Activated CD4-positive, alpha-beta T cell treated with anti-CD3 and anti-CD28 coated beads for 24 hours (primary cell): ENCODE data around the gene MTERF4.
A peak's percentile ranks its signal among the peaks of the same experiment; 100 is the strongest.

Source experiments
- DNase-seq, 2 donors: peaks; one replicate each; pipeline ENCODE4 v3.0.0-alpha.2; 2020; ENCODE audit warnings: low read depth in 2 of 2

The MTERF4 gene, protein sequence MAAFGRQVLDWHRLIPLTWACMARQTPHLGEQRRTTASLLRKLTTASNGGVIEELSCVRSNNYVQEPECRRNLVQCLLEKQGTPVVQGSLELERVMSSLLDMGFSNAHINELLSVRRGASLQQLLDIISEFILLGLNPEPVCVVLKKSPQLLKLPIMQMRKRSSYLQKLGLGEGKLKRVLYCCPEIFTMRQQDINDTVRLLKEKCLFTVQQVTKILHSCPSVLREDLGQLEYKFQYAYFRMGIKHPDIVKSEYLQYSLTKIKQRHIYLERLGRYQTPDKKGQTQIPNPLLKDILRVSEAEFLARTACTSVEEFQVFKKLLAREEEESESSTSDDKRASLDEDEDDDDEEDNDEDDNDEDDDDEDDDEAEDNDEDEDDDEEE

DNA sequence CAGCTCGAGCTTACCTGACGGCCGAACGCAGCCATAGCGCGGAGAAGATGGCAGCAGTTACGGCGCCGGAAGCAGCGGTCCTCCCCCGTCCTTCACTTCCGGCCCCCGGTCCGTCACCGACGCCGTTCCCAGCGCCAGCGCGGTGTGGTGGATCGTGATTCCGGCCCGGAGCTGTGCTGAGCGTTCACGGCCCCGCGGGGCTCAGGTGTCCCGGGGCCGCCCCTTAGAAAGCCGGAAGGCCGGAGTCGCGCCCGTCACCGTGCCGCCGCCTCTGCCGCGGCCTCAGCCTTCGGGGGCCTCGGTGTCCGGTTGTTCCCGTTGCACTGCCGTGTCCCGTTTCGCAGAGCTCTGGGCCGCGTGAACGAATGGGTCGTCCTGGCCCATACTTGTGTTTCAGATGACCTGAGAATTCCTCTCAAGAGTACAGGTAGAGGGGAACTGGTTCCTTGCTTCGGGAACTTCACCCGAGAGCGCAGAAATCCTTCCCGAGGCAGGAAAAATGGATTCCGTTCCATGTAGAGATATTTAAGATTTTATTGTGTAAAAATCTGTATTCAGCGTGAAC is at the start of gene MTERF4:
Gene MTERF4, minus strand, starts transcription at position 49 of the 565 bp plus-strand sequence. Its CDS starts 14 bp downstream, at position 35.
- peak; percentile 78 to 84 for DNase-seq

DNA sequence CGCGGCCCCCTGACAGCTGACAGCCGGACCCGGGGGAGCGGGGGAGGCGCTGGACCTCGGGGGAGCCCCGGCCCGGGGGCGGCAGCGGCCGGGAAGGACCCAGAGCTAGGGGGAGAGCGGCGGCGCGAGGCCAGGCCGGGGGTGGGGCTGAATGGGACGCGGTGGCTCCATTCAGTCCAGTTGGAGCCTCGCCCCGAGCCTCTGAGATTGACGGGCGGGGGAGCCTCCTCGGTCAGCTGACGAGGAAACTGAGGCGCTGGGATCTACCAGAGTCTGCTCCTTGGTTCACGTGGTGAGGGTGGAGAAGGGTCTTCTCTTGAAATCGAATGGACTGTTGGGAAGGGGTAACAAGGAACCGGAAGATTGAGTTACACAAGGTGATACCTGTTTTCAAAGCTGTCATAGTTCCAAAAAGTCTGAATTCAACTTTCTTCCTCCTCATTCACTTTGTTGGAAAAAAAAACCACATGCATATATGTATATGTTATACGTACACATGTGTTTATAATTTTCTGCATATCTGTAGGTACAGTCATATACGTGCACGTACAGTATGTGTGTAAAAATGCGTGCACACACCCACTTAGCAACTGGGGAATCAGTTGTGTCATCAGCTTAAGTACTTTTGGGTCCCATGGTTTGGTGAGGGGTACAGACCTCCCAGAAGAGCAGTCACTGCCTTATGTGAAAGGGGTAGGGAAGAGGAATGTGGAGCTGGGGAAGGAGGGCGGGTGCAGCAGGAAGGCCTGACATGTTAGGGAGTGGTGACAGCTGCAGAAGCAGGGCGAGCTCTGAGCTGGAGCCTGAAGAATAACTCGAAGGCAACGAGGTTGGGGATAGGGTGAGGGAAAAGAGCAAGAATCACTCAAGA is 48.8 kb upstream of the MTERF4 start:
- DNase-seq = no peak

DNA sequence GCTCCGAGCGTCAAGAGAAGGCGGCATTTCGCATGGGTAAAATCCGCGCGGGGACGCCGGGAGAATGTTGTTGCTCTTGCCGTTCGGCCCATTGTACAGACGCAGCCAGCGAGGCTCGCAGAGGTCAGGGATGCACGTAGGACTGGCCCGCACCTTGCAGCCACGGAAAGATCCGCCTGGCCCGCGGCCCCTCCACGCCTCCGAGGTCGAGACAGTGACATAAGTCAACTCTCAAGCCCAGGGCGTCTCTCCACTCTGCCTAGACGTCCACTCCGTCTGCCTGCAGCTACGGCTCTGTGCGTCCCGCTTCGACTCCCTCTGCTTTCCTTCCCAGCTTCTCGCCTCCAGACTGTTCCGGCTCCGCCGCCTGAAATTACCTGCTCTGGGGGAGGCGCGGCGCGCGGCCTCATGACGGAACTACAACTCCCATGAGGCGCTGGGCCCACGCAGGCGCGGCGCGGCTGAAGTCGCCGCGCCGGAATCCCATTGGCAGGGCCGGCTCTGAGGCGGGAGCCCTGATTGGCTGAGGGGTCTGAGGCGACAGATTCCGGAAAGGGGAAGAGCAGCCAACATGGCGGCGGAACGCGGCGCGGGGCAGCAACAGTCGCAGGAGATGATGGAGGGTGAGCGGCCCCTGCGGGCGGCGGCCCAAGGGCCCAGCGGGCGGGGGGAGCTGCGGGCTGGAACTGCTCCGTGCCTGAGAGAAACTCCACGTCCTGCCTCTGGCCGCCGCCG is 48.0 kb upstream of the MTERF4 start, which contains the start of gene PPP1R7:
Gene PPP1R7, plus strand, starts transcription at position 543 of the 735 bp plus-strand sequence. Its CDS starts 29 bp downstream, at position 572.
- DNase-seq = peak; percentile 88 to 92

DNA sequence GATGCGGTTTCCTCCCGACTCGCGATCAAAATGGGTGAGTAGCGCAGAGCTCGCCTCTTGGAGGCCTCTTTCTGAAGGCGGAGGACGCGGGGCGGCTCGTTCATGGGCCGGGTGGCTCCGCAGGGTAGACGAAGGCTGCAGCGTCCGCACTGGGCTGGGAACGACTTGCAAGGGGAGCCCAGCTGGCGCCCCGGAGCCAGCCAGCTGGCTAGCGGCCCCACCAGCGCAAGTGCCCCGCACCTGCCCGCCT is 47.5 kb upstream of the MTERF4 start:
- DNase-seq = no peak

DNA sequence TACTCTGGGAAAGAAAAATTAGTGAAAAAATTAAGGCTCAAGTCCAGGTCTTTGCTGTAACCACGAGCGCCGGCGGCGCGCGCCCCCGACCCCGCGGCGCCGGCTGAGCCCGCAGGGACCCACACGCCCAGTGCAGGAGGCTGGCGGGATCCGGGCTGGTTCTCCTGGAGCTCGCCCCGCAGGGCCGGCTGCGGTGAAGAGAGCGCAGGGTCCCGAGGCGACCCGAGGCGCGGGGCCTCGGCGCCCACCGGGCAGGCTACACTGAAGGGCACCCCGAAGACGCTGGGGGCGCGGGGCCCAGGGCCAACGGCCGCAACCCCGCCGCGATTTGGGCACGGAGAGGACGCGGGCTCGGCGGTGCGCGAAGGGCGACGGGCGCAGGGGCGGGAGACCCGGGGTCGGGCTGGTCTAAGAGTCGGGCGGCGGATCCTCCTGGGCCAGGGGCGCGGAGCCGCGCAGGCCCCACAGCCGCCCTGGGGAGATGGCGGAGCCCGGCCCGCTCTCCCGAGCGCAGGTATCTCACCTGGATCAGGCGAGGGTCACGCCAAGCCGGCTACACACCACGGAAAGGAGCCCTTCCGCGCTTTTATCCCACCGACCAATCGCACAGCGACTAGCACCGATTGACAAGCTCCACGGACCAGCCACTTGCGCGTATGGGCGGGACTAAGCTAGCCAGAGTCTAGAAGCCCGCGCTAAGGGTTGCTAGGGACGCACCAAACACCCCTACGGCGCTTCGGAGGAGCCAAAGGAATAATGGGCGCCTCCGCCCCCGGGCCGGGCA is 47.0 kb upstream of the MTERF4 start, which contains the start of gene PASK:
Gene PASK, minus strand, starts transcription at position 582 of the 784 bp plus-strand sequence. CDS start 6,440 bp downstream, outside the sequence.
- DNase-seq = peak; percentile 84 to 91

DNA sequence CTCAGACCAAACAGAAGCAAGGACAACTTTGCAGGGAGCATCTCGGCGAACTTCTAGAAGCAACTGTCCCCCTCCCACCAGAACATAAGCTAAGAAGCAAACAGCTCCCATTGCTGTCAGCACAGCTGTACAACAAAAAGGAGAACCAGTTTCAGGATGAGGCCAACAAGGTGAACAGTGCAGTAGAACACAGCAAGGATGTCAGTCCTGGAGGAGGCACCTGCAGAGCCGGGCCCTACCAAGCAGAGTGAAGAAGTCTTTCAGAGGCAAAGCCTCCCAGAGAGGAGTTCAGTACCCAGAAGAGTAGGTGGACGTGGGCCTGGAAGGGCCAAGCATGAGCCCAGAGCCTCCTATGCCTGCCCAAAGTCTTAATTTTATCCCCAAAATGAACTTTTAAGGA is 46.2 kb upstream of the MTERF4 start:
- no peak for DNase-seq

DNA sequence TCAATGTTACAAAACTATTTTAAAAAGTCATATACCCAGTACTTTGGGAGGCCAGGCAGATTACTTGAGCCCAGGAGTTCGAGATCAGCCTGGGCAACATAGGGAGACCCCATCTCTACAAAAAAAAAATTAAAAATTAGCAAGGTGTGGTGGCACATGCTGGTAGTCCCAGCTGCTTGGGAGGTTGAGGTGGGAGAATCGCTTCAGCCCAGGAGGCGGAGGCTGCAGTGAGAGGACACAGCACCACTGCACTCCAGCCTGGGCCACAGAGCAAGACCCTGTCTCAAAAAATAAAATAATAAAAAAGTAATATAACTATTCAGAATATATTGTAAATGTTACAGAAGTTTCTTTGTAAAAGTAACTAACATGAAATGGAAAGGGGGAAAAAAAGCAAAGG is 45.2 kb upstream of the MTERF4 start:
- DNase-seq = no peak

DNA sequence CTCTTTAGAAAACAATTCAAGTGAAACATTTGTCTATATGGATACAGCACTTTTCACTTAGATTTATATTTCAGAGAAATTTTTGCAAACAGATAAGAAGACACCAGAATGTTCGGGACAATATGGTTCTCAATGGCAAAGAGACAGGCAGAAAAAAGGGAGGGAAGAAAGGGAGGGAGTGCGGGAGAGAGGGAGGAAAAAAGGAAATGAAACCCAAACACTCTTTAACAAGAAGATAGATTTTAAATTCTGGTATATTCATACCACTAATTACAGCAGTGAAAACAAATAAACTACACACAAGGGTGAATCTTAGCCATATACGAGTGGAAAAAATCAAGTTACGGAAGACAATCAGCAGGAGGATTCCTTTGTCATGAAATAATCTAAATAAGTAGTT is 44.2 kb upstream of the MTERF4 start:
- no peak for DNase-seq

DNA sequence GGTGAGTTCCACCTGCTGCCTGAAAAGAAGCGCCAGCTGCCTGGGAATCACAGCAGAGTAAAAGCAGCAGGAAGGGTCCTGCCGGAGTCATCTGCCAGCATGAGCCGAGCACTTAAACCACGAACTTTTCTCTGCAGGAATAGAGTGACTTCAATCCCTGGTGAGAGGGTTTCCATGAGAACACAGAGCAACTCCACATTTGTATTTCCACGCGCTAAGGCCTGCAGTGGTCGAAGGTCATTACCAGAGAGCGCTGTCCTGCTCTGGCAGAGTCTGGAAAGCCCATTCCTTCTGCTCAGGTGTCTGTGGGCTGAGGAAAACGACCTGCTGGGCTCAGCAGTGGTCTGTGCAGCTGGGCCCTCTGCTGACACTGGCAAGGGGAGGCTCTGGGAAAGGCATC is 40.5 kb upstream of the MTERF4 start:
- DNase-seq = no peak

DNA sequence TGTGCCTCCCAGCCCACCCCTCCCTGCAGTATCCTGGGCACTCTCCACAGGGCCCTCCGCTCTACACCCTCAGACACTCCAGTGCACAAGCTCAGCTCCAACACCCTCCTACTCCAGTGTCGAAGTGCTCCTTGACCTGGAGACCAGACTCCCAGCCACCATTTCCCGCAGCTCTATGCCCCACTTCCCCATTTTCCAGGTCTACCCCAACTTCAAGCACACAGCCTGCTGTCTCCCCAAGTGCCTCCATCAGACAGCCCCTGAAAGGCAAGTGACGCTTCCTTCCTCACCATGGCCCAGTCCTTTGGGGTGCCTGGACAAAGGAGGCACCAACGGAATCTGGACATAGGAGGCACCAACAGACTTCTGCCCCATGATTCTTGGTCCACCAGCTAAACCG is 40.0 kb upstream of the MTERF4 start:
- no peak for DNase-seq

DNA sequence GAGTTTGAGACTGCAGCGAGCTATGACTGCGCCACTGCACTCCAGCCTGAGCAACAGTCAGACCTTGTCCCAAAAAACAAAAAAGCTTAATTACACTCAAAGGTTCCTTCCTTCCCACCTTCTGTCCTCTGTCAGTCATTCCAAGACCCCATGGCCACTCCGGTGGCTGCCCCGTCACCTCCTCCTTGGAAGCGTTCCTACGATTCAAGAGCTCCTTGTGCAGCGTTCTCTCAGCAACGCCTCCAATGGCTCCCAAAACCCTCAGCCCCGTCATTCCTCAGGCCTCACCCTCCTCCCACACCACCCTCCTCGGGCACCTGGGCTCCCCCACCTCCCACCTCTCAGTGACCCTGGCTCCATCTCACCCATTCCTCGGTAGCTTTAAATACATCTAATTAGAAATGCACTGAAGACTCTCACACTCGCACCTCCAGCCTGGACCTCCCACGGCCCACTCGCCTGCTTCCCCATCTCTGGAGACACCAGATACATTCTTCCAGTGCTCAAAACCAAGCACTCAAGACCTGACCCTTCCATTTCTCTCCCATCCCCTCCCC is 39.2 kb upstream of the MTERF4 start:
- no peak for DNase-seq

DNA sequence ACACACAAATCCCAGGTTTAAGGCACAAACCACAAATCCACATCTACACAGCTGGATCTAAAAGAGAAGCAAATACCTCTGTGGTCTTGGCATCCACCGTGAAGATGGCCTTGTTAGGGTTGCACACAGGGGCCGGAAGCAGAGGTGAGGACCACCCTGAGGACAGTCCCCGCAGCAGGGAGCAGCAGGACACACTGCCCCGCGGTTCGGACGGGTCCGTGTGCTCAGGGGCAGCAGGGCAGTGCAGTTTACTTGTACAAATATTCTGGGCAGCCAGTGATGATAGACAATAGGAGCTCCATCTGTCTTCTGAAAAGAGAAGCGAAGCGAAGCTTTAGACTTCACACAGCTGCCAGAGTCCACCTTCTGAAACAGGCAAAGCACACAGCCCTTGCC is 38.4 kb upstream of the MTERF4 start:
- DNase-seq = no peak

DNA sequence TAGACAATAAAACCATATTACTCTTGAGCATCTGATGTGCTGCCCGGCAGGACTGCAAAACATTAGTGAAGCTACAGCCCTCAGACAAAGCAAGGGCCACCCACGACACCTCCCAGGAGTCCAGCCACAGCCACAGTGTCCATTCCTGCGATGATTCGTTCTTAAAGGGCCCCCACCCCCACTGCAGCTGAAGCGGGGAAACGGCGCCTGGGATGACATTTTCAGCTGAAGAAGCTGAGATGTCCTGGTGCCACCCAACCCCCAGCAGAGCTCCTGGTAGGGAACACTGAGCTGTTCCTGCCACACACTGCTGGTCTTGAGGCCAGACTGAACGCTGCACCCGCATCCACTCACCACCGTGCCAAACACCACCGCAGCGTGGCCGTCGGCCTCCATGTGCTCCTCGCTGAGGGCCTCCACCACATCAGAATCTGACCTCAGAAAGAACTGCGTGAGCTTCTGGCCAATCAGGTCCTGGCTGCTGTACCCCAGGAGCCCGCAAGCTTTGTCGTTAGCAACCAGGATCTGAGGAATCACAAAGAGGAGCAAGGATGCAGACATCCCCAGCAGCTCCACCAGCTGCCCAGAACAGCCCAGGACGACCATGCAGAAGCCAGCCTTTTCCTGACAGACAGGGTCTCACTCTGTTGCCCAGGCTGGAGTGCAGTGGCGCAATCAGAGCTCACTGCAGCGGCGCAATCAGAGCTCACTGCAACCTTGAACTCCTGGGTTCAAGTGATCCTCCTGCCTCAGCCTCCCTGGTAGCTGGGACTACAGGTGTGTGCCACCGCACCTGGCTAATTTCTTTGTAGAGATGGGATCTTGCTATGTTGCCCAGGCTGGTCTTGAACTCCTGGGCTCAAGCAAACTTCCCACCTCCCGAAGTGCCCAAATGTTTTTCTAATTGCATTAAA is 37.7 kb upstream of the MTERF4 start:
- no peak for DNase-seq

DNA sequence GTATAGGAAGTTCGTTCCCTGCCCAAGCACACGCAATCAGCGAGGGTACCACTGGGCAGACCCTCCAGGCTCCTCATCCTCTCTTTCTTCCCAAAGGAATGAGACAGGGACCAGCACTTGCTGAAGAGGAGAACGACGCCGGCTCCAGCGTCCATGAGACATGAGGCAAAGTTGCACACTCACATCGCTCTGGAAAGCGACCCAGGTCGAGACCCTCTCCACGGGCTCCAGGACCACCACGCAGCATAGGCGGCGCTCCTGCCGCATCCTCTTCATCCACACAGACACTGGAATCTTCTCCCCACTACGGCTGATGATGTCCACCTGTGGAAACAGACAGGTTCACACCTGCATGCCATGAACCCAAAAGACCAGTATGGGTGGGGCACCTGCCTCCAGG is 36.4 kb upstream of the MTERF4 start:
- no peak for DNase-seq

DNA sequence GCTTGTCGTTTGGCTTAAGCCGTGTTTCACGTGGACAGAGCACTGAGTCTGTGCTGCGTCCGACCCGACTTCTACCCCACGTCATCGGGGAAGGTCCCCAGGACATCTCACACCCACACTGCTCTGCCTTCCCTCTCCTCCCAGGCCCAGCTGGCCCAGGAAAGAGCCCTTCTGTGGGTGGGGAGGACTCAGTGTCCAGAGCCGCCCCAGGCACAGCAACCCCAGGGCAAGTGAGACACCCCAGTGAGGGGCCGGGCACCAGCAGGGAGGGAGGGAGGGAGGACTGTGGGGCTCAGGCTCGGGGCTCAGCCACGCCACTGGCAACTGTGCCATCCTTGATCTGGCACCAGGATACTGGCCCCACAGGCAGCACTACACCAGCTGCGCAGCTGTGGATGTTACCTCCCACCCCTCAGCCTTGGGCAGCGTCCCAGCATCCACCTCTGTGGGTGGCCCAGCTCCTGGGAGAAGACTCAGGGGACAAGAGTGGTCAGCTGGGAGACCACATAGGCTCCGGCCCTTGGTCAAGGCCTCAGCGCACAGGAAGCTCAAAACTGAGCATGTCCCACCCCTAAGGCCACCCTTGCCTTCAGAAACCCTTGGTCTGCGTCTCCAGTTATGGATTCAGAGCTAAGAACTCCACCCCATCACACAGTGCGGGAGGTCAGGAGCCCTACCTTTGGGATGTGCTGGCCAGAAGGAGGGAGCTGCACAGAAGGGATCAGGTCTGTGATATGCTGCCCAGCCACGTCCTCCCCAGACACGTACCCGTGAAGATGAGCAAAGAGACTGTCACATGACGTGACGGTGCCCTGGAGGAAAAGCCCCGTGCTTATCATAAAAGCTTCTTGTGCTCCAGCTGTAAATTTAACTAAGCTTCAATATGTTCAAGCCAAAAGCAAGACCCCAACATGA is 35.4 kb upstream of the MTERF4 start:
- DNase-seq = no peak

DNA sequence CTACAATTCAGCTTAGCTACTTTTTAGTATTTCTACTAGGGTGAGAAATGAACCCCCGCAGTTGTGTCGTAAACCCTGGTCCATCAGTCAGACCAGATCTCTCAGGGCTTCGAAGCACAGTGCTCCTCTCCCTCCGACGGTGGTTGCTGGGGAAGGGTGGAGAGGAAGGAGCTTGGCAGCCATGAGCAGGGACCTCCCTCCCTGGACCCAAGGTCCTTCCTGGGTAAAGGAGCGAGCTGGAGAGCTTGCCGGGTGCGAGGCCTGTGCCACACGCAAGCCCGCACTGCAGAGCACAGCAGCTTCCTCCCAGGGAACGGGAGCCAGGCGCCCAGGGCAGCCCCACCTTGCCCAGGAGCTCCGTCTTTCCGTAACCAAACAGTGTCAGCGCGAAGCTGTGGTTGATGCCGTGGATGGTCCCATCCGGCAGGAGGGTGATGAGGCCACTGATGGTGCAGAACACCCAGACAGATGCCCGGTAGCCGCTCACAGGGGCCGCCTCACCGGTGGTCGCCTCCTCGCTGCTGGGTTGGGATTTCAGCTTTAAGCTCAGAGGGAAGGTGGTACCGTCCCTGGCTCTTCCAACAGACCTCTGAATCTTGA is 34.7 kb upstream of the MTERF4 start:
- no peak for DNase-seq

DNA sequence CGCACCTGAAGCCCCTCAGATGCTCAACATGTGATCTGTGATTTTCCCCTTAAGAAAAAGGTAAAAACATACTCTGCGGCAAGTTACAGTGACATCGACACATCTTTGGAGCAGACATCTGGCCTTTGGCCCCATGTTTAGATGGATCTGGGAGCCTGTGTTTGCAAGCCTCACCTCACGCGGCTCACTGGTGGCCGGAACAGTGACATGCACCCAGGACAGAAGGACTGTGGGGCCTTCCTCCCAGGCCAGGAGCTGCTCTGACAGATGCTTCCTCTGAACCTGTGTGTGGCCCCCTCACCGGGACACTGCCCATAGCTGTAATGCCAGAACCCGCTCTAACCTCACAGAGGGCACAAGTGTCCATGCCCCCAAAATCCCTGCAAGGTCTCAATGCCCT is 34.1 kb upstream of the MTERF4 start:
- DNase-seq = no peak

DNA sequence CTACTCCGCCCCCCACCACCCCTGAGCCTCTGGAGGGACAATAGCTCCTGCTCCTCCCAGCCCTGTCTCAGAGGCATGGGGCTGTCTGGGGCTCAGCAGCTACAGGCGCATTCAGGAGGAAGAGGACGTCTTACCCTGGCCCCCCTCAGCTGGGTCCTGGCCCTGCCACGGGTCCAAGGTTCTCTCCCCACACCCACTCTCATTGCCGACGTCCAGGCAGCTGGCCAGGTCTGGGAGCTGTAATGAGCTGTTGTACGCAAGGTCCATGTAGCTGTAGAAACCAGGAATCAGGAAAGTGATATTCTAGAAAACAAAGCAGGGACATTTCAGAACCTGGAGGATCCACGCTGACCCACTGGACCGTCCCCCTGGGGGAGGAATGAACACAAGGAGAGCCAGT is 33.6 kb upstream of the MTERF4 start:
- DNase-seq = no peak
